ENCODE measurements around the gene SSMEM1.
"Not testable (repeated sequence)": the region's sequence is repeated elsewhere in the genome, so short reads cannot be mapped to it uniquely, and the experiment has no call there.

Gene SSMEM1

DNA sequence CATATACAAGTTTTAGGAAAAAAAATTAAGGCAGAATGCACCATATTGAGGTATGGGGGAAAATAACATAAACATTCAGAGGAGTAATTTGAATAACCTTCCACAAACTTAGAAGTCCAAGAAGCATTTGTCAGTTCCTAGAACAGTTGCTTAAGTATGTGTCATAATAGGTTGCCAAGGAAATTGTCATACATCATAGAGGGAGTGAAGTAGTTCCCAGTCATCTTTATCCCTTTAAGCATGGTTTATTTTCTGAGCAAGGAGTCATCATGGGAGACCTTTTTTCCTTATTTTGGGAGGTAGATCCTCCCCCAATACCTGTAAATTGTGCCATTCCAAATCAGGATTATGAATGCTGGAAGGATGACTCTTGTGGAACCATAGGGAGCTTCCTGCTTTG lies at the start of gene SSMEM1:
TSS of gene SSMEM1 (plus strand) at position 219 of the 400 bp plus-strand sequence. CDS start at position 270, 51 bp downstream.
- DNase-seq (ENCODE audit: low read depth in 2 of 2): no peak

GRCh38 chr7:130160023-130160422 lies 47.6 kb upstream of the SSMEM1 start:
- no peak for DNase-seq (ENCODE audit: low read depth in 2 of 2)

DNA sequence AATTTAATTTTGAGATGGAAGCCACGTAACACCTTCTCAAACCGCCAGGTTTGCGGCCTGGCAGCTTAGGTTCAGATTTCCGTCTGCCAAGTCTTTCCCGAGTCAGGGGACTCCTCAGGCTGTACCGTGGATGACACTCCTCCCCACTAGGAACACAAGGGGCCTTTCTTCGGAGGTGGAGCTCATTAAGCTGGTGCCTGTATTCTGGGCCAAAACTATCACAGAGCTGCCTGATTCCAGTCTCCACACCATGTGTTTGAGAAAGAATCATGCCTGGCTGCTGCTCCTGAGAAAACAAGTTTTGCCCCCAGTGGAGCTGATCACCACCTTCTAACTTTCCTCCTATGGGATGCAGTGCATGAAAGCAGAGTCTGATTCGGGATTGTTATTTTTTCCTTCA lies 47.2 kb upstream of the SSMEM1 start:
- no peak for DNase-seq (ENCODE audit: low read depth in 2 of 2)

DNA sequence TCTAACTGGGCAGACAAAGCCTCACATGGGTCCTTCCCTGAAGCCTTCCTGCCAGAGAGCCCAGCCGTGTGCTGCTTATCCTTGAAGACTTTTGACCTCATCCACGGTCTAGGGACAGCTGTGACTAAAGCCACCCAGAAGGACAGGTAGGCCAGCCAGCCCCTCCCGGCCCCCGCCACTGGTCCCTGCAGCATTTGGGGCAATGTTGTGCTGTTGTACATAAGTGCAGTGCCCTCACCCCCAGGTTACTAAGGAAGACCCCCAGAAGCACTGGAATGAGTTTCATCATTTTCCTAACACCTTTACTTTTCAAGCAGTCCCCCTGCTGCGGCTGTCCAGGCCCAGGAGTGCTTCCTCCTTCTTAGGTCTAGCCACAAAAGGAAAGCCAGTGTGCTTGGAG lies 45.5 kb upstream of the SSMEM1 start:
- DNase-seq (ENCODE audit: low read depth in 2 of 2): no peak

GRCh38 chr7:130174237-130174959 lies 33.3 kb upstream of the SSMEM1 start:
- DNase-seq (ENCODE audit: low read depth in 2 of 2): no peak

DNA sequence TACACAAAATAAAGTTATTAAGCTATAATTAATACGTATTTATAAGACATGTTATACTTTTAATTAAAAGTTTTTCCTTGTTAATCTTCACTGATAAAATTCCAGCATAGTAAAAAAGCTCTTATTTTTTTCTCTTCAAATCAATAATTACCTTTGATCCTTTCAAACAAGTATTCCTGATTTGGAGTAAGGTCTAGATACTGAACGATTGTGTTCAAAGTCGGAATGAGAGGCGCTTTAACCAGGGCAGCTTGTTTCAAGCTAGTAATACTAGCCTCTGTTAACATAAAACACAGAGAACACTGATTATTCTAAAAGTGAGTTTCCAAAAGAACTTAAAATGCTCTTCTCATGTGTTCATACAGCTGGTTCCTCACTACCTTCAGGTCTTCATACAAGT lies 29.4 kb upstream of the SSMEM1 start:
- no peak for DNase-seq (ENCODE audit: low read depth in 2 of 2)

DNA sequence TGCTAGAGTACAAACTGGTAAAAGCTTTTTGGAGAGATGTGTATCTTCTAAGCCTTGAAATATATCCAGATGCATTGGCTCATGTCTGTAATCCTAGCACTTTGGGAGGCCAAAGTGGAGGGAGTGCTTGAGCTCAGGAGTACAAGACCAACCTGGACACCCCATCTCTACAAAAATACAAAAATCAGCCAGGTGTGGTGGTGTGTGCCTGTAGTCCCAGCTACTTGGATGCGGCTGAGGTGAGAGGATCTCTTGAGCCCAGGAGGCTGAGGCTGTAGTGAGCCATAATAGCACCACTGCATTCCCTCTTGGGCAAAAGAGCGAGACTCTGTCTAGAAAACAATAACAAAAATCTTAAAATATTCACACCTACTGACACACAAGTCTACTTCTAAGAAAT lies 28.0 kb upstream of the SSMEM1 start:
- DNase-seq (ENCODE audit: low read depth in 2 of 2): no peak

DNA sequence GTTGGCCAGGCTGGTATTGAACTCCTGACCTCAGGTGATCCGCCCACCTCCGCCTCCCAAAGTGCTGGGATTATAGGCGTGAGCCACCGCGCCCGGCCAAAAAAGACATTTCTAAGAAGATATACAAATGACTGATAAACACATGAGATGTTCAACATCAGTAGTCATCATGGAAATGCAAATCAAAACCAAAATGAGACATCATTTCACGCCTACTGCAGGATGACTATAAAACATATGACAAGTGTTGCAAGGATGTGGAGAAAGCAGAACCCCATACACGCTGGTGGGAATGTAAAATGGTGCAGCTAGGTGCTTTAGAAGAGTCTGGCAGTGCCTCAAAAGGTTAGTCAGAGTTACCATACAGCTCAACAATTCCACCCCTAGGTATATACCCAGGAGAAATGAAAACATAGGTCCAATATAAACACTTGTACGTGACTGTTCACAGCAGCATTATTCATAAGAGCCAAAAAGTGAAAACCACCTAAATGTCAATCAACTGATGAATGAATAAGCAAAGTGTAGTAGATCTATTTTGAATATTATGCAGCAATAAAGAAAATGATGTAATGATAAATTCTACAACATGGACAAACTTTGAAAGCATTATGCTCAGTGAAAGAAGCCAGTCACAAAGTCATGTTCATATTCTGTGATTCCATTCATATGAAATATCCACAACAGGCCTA lies 26.9 kb upstream of the SSMEM1 start:
- DNase-seq (ENCODE audit: low read depth in 2 of 2): peak in 1 of 2 donors; percentile 36

DNA sequence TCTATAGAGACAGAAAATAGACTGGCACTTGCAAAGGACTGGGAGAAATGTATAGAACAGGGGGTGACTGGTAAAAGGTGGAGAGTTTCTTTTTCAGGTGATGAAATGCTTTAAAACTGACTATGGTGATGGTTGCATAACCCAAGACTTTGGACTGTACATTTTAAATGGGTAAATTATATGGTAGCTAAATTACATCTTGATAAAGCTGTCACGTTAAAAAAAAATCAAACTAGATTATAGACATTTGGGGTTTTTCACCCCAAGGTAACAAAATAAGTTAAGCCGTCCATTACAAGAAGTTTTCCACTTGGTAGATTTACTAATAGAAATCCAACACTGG lies 26.4 kb upstream of the SSMEM1 start:
- no peak for DNase-seq (ENCODE audit: low read depth in 2 of 2)

GRCh38 chr7:130182990-130183389 lies 24.7 kb upstream of the SSMEM1 start:
- DNase-seq (ENCODE audit: low read depth in 2 of 2): no peak

- DNase-seq (ENCODE audit: low read depth in 2 of 2): not testable (repeated sequence)
Observed at GRCh38 chr7:130184349-130184748, 23.3 kb upstream of the SSMEM1 start.

GRCh38 chr7:130187360-130187759 lies 20.3 kb upstream of the SSMEM1 start:
- DNase-seq (ENCODE audit: low read depth in 2 of 2): no peak

- no peak for DNase-seq (ENCODE audit: low read depth in 2 of 2)
Observed at GRCh38 chr7:130189343-130189742, 18.3 kb upstream of the SSMEM1 start.

DNA sequence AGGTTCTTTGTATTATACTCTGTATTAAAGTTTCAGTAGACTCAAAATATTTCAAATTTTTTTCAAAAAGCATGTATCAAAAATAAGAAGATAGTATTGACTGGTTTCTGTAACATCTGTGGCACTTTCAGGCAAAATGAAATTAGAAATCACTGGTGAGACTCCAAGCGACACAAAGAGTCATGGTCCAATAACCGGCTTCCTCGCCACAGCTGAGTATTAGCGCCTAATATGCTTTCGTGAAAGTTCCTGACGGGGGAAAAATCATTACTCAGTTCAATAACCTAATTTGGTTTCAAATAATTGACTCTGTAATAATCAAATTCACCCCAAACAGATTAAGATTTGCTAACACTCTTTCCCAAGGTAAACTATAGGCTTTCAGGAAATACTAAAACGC lies 15.9 kb upstream of the SSMEM1 start:
- no peak for DNase-seq (ENCODE audit: low read depth in 2 of 2)

GRCh38 chr7:130195396-130195795 lies 12.3 kb upstream of the SSMEM1 start:
- DNase-seq (ENCODE audit: low read depth in 2 of 2): no peak

- DNase-seq (ENCODE audit: low read depth in 2 of 2): no peak
Observed at GRCh38 chr7:130196476-130196875, 11.2 kb upstream of the SSMEM1 start.

- DNase-seq (ENCODE audit: low read depth in 2 of 2): no peak
Observed at GRCh38 chr7:130197094-130197493, 10.6 kb upstream of the SSMEM1 start.

GRCh38 chr7:130201796-130202195 lies 5.9 kb upstream of the SSMEM1 start:
- DNase-seq (ENCODE audit: low read depth in 2 of 2): no peak

DNA sequence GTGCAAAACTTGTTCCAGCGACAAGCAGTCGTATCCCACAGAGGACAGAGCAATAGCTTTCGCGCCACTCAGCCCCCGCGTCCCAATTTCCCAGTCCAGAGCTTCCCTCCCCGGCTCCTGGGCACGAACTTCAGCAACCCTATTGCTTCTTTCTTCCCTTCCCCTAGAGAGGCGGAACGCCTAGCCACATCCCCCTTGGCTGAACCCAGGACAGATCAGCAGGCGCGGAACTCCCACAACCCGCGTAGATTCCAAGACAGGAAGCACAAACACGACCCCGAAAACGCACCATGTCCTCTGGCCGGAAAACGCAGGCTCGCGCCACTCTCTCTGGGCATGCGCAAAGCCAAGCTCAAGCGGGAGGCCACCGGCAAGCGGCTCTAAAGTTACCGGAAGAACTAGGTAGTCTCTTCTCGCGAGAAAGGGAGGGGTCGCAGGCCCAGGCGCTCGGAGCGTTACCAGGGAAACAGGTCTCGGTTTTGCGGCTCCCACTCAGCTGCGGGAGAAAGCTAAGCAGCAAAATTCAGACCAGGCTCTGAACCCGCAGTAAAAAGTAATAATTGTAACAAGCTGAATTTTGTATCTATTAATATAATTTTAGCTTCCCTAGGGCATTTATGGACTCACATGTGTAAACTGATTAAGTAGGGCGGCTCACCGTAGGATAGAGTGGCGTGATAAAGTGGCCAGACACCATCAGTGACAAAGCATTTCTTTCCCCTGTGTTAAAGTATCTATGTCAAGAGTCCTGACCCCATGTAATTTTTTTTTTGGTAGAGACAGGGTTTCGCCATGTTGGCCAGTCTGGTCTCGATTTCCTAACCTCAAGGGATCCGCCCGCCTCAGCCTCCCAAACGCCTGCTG lies 2.3 kb upstream of the SSMEM1 start, which contains the start of gene TMEM209:
TSS of gene TMEM209 (minus strand) at position 323 of the 864 bp plus-strand sequence. CDS start at position 292, 31 bp downstream.
- DNase-seq (ENCODE audit: low read depth in 2 of 2): peak; percentile 92

- DNase-seq (ENCODE audit: low read depth in 2 of 2): no peak
Observed at GRCh38 chr7:130207033-130207432, 627 bp upstream of the SSMEM1 start.

DNA sequence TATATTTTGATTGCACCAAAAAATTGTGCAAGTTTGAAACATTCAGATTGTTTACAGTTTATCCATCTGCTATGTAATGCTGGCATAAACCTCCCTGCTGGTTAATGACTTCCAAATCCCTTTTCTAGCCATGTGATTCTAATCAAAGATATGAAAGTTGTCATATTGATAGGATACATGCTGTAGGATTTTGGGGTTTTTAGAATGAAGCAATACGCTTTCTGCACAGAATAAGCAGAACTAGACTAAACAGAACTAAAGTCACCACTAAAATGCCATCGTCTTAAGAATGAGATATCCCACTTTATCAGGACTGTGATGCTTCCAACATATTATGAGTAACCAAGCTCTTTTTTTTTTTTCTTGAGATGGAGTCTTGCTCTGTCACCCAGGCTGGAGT lies 856 bp downstream of the SSMEM1 start:
- no peak for DNase-seq (ENCODE audit: low read depth in 2 of 2)

DNA sequence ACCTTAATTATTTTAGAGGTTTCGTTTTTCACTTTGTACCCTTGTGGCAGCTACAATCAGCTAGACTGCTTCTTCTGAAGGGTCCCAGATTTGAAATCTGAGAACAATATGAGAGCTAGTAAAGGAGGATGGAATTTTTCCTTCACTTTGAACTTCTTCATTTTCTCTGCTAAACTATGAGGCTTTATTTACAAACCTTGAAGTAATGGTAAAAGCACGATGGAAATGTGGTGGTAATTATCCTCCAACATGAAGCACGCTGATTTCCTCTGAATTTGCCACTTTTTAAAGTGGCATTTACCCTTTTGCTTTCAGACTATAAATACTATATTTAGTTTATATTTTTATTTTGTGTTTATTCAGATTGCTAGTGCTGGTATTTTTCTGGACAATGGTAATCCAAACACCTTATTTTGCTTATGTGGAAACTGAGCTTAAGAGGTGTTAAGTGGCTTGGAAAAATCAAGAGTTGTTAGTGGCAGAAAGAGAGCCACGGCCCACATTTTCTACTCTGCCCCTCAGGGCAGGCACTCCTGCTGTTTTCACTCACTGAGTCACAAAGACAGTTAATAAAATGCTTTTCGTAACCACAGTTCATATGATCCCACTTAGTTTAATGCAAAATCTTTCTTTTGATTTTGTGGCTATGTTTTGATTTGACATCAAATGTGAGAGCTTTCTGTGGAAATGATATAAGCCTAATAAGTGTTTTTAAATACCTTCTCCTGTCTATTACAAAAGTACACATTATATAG lies 2.7 kb downstream of the SSMEM1 start:
- DNase-seq (ENCODE audit: low read depth in 2 of 2): no peak

All from activated CD4-positive, alpha-beta T cell treated with anti-CD3 and anti-CD28 coated beads for 24 hours (primary cell).